ENCODE results near the gene HNRNPUL1.
A peak's percentile ranks its signal among the peaks of the same experiment; 100 is the strongest.

The HNRNPUL1 gene

DNA sequence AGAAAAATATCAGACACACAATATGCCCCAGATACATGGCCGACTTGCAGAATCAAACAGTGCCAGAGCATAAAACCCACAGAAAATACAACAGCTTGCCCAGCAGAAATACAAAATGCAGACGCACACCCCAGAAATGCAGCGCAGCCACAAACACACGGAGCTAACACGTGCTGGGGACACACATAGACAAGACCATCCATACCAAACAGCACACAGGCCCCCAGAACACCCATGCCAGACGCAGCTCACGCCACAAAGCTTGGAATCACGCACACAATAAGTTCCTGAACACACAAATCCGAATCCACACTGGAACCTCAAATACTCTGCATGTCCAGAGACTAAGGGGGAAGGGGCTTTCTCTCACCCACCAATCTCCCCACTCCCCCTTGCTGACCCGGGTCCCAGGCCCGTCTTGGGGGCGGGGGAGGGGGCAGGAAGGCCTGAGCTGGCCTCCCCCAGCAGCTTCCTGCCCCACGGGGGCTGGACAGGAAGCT is 63.0 kb downstream of the HNRNPUL1 start:
- Histone ChIP-seq H4K20me1 (ENCODE audit: insufficient read depth, low read length, poor library complexity, severe bottlenecking) (peaks cover 17% of the 10 kb centered on the region), H2AFZ (ENCODE audit: low read length) (no peak overlapping the region), H3K9me2 (replicated peaks; ENCODE audit: low read depth, low read length) (no peaks in the 10 kb centered on the region), H3K9ac (ENCODE audit: low read depth, low read length, poor library complexity, severe bottlenecking) (peak overlapping the region; percentile 55), H3K4me2 (ENCODE audit: low read depth, low read length, poor library complexity, severe bottlenecking) (peak overlapping the region; percentile 99), H3K4me3 (ENCODE audit: low read length, poor library complexity, severe bottlenecking) (peak overlapping the region; percentile 72), H3K79me2 (ENCODE audit: insufficient read depth, low read length) (peaks cover 33% of the 10 kb centered on the region), H3K4me1 (ENCODE audit: insufficient read depth, low read length, poor library complexity, severe bottlenecking) (peaks cover 43% of the 10 kb centered on the region), H3F3A (ENCODE audit: low read depth) (peaks cover 9% of the 10 kb centered on the region), H3K27me3 (ENCODE audit: insufficient read depth, low read length, poor library complexity, severe bottlenecking) (no peaks in the 10 kb centered on the region), H3K9me3 (ENCODE audit: insufficient read depth, low read depth, low read length) (no peaks in the 10 kb centered on the region), H3K36me3 (ENCODE audit: insufficient read depth, low read length) (peaks cover 39% of the 10 kb centered on the region; the same call in 1 of the 2 replicates)
- no peak for TF ChIP-seq EZH2phosphoT487 (IDR thresholded peaks at IDR 0.05; ENCODE audit: borderline replicate concordance)
- TF ChIP-seq, protein P1, sequence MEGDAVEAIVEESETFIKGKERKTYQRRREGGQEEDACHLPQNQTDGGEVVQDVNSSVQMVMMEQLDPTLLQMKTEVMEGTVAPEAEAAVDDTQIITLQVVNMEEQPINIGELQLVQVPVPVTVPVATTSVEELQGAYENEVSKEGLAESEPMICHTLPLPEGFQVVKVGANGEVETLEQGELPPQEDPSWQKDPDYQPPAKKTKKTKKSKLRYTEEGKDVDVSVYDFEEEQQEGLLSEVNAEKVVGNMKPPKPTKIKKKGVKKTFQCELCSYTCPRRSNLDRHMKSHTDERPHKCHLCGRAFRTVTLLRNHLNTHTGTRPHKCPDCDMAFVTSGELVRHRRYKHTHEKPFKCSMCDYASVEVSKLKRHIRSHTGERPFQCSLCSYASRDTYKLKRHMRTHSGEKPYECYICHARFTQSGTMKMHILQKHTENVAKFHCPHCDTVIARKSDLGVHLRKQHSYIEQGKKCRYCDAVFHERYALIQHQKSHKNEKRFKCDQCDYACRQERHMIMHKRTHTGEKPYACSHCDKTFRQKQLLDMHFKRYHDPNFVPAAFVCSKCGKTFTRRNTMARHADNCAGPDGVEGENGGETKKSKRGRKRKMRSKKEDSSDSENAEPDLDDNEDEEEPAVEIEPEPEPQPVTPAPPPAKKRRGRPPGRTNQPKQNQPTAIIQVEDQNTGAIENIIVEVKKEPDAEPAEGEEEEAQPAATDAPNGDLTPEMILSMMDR (conservative IDR thresholded peaks at IDR 0.05; ENCODE audit: low read length) = no peak

DNA sequence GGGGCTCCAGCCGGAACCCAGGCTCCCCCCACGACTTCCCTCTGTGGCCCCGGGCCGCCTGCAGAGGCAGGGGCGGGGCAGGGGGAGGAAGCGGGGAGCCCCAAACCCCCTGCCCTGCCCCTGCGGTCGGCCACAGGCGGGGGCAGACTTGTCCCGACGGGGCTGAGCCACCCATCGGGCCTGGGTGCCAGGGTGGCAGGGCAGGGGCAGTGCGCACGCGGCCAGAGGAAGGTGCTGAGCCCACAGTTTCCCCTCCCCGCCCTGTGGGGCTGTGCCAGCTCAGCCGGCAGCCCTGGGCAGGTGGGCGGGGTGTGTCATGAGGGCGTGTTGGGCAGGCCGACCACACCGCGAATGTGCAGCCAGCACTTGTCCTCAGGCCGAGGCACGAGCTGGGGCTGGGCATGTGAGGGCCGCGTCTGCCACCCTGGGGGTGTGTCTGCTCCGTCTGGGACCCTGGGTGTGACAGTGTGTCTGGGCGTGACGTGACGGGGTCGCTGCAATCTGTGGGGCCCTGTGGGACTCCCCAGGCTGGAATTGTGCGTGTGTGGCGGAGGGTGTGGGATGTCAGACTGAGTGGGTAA is 63.5 kb downstream of the HNRNPUL1 start:
- peaks cover 19% of the 10 kb centered on the region for H4K20me1 ChIP-seq (ENCODE audit: insufficient read depth, low read length, poor library complexity, severe bottlenecking)
- peak overlapping the region; percentile 99 for H3K4me2 ChIP-seq (ENCODE audit: low read depth, low read length, poor library complexity, severe bottlenecking)
- H3K36me3 ChIP-seq (ENCODE audit: insufficient read depth, low read length) = peaks cover 40% of the 10 kb centered on the region; the same call in 1 of the 2 replicates
- peak overlapping the region; percentile 72 for H3K4me3 ChIP-seq (ENCODE audit: low read length, poor library complexity, severe bottlenecking)
- H3K9ac ChIP-seq (ENCODE audit: low read depth, low read length, poor library complexity, severe bottlenecking) = peak overlapping the region; percentile 72
- no peak for TF ChIP-seq EZH2phosphoT487 (IDR thresholded peaks at IDR 0.05; ENCODE audit: borderline replicate concordance)
- TF ChIP-seq, protein P1 (conservative IDR thresholded peaks at IDR 0.05; ENCODE audit: low read length) = no peak
- H3F3A ChIP-seq (ENCODE audit: low read depth) = peaks cover 9% of the 10 kb centered on the region
- peaks cover 40% of the 10 kb centered on the region for H3K4me1 ChIP-seq (ENCODE audit: insufficient read depth, low read length, poor library complexity, severe bottlenecking)
- H3K79me2 ChIP-seq (ENCODE audit: insufficient read depth, low read length) = peaks cover 31% of the 10 kb centered on the region
- H3K27me3 ChIP-seq (ENCODE audit: insufficient read depth, low read length, poor library complexity, severe bottlenecking) = no peaks in the 10 kb centered on the region
- H3K9me2 ChIP-seq (replicated peaks; ENCODE audit: low read depth, low read length) = no peaks in the 10 kb centered on the region
- no peak overlapping the region for H2AFZ ChIP-seq (ENCODE audit: low read length)
- no peaks in the 10 kb centered on the region for H3K9me3 ChIP-seq (ENCODE audit: insufficient read depth, low read depth, low read length)

- Histone ChIP-seq H3K4me3 (ENCODE audit: low read length, poor library complexity, severe bottlenecking) (peak overlapping the region; percentile 72), H3K27me3 (ENCODE audit: insufficient read depth, low read length, poor library complexity, severe bottlenecking) (no peaks in the 10 kb centered on the region), H3K79me2 (ENCODE audit: insufficient read depth, low read length) (peaks cover 28% of the 10 kb centered on the region), H3K9me3 (ENCODE audit: insufficient read depth, low read depth, low read length) (no peaks in the 10 kb centered on the region), H3K36me3 (ENCODE audit: insufficient read depth, low read length) (peaks cover 42% of the 10 kb centered on the region; the same call in 1 of the 2 replicates), H3K4me1 (ENCODE audit: insufficient read depth, low read length, poor library complexity, severe bottlenecking) (peaks cover 36% of the 10 kb centered on the region), H3K9ac (ENCODE audit: low read depth, low read length, poor library complexity, severe bottlenecking) (peak overlapping the region; percentile 72), H2AFZ (ENCODE audit: low read length) (no peak overlapping the region), H4K20me1 (ENCODE audit: insufficient read depth, low read length, poor library complexity, severe bottlenecking) (peaks cover 22% of the 10 kb centered on the region), H3K4me2 (ENCODE audit: low read depth, low read length, poor library complexity, severe bottlenecking) (peak overlapping the region; percentile 99), H3F3A (ENCODE audit: low read depth) (peaks cover 9% of the 10 kb centered on the region), H3K9me2 (replicated peaks; ENCODE audit: low read depth, low read length) (no peaks in the 10 kb centered on the region)
- TF ChIP-seq EZH2phosphoT487 (IDR thresholded peaks at IDR 0.05; ENCODE audit: borderline replicate concordance) = no peak
- TF ChIP-seq, protein P1 (conservative IDR thresholded peaks at IDR 0.05; ENCODE audit: low read length) = no peak
Observed at GRCh38 chr19:41328157-41328841, 64.1 kb downstream of the HNRNPUL1 start.

Measured in Loucy (cell line).